SK-N-SH (cell line): Measurements from ENCODE around the gene CTNNA3.

Experiments
- CTCF ChIP-seq: fragments of 200-600 bp; sonication (generic); IDR thresholded peaks from 2 replicates; pipeline ENCODE4 v1.6.1; 2017; ENCODE audit warnings: antibody characterized with exemption, mild to moderate bottlenecking, moderate library complexity
- ZBTB33 ChIP-seq: IDR thresholded peaks from 2 replicates; pipeline ENCODE4 v1.4.0; 2012; ENCODE audit warnings: low read depth, borderline replicate concordance

DNA sequence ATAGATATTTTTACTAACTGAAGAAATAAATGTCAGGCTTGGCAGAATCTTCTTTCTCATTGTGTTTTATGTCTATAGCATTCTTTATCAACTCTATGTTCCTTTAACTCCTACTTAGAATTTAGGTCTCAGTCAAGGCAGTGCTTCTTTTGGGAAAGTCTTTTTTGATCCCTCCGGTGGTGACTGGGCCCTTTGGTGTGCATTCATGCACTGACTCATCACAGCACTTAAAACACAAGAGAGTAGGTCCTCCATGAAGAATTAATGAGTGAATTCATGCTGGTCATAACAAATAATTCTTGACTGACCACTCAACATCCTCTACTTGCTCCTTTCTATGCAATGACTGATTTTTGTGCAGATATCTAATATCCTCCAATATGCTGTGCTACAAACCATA, 1229.0 kb downstream of the CTNNA3 start:
- TF ChIP-seq ZBTB33: no peak
- TF ChIP-seq CTCF: no peak
